Transverse colon (tissue), 3 donors: Measurements from ENCODE around the gene ZYG11B.

Experiments
- EP300 ChIP-seq: sonication (generic); formaldehyde crosslinking; IDR thresholded peaks from one replicate; pipeline ENCODE4 v1.6.1; 2017; ENCODE audit warnings: antibody characterized with exemption, low read depth
- TF ChIP-seq, protein P1 (sequence below), 5 experiments: fragments of 200-600 bp in 3 of 5; fragments of 450-650 bp in 2 of 5; sonication (generic) in 3 of 5; IDR thresholded peaks; 1 replicate in 2 of 5; 2 replicates in 3 of 5; pipeline ENCODE4 v1.5.1; 2016 to 2017; ENCODE audit warnings: antibody characterized with exemption in 5 of 5, inconsistent platforms in 3 of 5, mild to moderate bottlenecking in 2 of 5, moderate library complexity in 1 of 5

DNA sequence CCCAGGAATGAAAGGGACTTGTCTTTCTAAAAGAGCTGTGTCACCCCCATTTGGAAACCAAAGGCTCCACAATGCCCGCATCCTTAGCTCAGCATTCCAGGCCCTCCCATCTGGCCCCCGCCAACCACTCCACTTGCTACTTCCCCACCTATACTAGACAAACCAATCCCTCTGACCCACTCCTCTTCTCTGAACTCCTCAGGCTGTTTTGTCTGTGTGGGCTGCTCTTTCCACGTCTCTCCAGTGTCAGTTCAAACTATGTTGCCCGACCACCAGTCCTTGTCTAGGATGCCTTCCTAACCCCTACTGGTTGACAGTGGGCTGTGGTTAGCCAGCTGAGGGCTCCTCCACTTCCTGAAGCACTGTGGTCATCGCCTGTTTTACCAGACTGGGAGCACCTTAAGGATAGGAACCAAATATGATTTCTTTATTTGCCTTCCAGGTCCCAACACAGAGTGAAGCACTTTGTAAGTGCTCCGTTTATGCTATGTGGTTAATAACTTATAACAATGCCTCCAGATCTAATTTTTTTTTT is 20.1 kb upstream of the ZYG11B start:
- TF ChIP-seq, protein P1, sequence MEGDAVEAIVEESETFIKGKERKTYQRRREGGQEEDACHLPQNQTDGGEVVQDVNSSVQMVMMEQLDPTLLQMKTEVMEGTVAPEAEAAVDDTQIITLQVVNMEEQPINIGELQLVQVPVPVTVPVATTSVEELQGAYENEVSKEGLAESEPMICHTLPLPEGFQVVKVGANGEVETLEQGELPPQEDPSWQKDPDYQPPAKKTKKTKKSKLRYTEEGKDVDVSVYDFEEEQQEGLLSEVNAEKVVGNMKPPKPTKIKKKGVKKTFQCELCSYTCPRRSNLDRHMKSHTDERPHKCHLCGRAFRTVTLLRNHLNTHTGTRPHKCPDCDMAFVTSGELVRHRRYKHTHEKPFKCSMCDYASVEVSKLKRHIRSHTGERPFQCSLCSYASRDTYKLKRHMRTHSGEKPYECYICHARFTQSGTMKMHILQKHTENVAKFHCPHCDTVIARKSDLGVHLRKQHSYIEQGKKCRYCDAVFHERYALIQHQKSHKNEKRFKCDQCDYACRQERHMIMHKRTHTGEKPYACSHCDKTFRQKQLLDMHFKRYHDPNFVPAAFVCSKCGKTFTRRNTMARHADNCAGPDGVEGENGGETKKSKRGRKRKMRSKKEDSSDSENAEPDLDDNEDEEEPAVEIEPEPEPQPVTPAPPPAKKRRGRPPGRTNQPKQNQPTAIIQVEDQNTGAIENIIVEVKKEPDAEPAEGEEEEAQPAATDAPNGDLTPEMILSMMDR (IDR thresholded peaks at IDR 0.05): no peak
- no peak for TF ChIP-seq EP300
